Ammon's horn (tissue), 1 donor: ENCODE measurements around the gene TBC1D13.
"Not testable (repeated sequence)": the region's sequence is repeated elsewhere in the genome, so short reads cannot be mapped to it uniquely, and the experiment has no call there.

Experiments used
- DNase-seq: peaks from one replicate; pipeline ENCODE4 v3.0.0-alpha.2; 2016; ENCODE audit warnings: low spot score

The TBC1D13 gene

DNA sequence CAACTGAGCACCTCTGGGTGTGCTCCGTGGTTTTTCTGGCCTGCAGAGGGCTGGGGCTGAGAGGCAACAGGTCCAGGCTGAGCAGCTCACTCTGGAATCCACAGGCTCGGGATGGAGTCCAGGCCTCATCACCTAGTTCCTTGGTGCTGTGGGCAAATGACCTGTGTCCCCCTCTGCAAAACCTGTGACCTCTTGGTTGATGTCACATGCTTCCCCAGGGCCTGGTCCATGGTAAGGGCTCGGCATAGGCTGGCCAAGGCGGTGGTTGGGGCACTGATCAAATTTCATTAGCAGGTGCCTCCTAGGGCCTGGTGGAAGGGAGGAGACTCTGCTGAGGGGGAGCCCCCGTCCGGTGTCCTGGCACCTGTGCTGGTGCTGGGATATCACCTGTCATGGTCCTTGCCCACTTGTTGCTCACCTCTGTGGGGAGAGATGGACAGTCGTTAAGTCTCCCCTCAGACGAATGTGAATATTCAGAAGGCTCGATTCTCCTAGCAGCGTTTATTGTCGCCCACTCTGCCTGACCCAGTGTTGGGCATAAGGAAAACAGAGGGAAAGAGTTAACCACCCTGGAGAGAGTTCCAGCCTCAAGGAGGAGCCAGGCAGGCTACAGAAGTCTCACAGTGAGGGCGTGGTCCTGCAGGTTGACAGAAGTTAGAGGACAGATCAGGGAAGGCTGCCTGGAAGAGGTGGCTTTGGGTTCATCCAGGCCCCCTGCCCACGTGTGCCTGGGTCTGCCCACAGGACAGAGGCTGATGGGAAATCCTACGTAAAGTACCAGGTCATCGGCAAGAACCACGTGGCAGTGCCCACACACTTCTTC, 34.7 kb downstream of the TBC1D13 start:
- DNase-seq, result no peak

DNA sequence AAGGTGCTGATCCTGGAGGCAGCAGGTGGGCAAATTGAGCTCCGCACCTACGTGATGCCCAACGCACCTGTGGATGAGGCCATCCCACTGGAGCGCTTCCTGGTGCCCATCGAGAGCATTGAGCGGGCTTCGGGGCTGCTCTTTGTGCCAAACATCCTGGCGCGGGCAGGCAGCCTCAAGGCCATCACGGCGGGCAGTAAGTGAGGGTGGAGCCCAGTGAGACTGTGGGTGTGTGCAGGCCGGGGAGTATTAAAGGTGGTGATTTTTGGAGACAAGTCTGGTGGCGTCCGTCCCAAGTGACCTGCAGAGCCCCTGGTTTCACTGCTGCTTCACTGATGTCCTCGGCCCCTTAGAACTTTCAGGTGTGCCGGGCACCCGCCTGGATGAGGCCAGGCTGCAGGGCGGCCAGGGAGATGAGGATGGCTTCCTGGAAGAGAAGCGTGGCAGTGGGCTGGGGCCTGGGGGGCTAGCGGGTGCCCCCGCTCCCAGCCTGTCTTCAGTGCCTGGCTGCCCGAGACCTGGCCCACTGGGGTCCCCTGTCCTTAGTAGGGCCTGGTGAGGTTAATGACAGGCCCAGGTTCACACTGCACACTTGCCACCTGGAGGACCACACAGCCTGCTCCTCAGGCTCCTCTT, 35.5 kb downstream of the TBC1D13 start:
- DNase-seq, result no peak

DNA sequence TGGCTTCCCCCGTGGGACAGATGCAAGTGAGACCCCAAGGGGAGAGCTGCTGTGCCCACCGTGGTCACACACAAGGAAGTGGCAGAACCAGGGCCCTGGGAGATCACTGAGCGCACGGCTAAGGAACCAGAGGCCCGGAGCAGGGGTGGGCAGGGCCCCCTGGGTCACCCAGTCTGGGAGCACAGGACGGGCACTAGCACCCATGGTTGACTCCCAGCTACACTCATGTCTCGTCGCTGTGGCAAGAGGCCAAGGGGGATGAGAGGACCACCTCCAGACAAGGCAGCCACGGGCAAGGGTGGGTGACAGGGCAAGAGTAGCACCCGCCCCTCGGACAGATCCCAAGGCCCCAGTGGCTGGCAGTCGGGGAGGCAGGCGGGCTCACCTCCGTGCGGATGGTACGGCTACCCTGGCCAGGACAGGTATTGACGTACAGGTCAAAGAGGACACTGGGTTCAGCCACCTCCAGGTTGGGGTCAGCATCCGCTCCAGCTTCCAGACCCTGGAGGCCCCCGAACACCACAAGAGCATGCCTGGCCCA, 36.4 kb downstream of the TBC1D13 start:
- no peak for DNase-seq

DNA sequence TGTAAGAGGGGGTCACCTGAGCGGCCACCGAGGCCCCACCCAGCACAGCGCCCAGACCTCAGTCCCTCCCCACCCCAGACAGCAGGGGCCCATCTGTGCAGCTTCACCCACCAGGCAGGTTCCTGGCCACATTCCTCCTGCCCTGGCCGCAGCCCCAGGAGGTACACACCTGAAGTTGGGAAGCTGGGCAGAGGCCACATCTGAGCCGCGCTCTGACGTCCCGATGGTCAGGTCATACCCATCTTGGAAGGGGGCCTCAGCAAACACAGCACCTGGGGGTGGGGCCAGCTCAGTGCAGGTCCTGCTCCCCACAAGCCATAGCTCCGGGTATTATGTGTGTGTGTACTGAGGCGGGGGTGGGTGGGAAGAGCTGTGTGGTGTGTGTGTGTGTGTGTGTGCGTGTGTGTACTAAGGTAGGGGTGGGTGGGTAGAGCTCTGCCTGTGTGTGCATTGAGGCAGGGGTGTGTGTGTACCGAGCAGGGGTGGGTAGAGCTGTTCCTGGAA, 36.9 kb downstream of the TBC1D13 start:
- no peak for DNase-seq

DNA sequence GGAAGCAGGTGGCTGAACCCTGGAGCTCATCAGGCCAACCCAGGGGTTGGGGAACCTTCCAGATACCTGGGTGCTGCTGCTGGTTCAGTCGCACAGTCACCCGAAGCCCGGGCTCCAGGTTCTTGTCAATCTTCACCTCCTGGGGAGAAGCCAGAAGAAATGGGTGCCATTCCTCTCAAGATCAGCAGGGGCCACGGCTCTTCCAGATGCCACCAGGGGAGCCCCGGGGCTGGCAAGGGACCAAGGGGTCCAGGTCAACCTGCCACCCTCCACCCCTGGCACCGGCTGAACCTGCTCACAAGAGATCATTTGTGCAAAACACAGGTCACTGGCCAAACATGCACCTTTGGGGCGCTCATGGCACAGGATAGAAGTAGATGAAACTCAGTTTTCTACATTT, 37.9 kb downstream of the TBC1D13 start:
- no peak for DNase-seq

DNA sequence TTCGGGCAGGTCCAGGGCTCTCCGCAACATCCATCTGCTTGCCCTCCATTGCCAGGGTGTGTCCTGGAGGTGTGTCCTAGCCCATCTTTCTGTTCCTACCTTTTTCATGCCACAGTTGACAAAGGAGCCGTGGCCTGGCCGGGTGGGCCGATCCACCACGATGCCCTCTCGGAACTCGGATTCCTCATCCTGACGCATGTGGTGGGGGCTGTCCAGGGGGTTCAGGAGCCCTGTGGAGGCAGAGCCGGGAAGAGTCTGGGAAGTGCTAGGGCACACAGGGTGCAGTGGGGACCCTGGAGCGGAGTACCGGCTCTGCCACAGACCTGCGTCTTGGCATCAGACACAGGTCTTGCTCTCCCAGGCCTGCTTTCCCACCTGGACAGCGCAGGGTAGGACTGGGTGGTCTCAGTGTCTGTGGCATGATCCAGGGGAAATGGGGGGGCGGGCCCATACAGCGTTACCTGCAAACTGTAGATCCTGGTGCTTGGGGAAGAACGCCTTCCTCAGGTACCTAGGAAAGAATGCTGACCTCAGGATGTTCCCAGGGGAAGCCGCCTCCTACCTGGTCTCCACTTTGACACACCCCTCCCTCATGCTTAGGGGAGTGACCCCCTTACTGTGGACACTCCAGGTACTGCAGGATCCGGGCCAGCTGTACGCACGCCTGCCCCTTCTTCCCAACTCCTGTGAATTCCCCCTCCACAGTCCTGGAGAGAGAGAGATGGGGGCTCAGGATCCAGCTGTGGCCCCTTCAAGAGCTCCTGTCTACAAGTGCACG, 39.1 kb downstream of the TBC1D13 start:
- no peak for DNase-seq

DNA sequence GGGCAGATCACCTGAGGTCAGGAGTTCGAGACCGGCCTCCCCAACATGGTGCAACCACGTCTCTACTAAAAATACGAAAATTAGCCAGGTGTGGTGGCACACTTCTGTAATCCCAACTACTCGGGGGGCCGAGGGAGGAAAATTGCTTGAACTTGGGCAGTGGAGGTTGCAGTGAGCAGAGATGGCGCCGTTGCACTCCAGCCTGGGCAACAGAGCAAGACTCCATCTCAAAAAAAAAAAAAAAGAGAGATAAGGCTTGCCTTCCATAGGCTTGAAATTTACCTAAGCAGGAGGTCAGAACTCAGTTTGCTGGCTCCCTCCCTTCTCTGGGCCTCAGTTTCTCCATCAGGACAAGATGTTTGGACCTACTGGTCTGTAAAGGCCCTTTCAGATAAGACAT, 41.2 kb downstream of the TBC1D13 start:
- no peak for DNase-seq

DNA sequence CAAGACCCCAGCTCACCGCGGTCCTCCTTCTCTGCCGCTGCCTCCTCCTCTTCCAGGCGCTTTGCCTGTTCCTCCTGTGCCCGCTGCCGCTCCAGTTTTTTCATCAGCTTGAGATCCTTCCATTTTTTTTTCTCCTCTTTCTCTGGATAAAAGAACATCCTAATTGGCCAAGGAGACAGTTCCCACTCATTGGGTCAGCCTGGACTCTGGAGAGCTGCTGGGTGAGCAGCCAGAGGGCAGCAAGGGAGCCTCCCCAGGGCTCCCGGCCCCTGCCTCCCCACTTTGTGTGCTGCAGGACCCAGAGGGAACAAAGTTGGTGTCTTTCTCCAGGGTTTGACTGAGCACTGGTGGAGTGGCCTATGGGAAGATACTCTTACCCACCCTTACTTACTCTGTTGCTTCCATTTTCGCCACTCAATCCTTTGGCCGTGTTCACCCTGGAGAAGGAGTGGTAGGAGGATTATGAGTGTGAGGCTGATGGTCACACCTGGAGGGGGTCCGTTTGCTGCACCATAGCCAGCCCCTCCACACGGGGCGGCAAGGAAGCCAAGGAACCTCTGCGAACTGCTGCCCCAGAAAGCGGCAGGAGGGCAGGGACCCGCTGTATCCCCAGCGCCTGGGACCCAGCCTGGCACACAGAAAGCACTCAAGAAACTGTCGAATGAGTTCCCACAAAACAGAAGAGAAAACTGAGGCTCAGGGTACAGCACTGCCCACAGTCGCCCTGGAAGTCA, 41.8 kb downstream of the TBC1D13 start:
- DNase-seq, result no peak

DNA sequence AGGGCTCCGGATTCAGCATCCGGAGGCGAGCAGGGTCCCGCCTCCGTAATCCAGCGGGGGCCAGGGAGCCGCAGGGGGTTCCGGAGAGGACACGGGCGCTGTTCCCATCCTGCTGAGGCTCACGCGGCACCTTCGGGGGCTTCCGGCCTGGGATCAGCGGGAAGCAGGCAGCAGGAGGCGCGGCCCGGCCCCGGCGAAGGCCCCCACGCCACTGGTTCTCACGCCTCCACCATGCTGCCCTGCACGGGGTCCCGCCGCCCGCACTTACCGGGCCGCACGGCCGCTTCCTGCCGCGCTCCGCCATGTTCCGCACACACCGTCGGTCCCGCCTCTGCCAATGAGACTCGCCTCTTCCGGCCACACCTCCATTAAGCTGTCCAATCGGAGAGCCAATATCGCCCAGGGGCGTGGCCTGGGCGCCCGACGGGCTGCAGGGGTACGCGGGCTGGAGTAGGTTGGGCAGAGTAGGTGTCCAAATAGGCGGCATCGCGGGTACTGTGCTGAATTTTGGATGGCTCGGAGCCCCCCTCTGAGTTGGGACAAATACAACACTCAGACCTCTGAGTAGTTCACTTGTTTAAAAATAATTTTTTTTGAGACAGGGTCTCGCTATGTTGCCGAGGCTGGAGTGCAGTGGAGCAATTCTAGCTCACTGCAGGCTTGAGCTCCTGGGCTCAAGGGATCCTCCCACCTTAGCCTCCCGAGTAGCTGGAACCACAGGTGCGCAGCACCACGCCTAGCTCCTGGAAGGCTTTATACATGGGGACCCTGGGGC, 42.6 kb downstream of the TBC1D13 start, which contains the start of gene SPOUT1:
TSS of gene SPOUT1 (minus strand) at position 318 of the 775 bp plus-strand sequence. CDS start at position 304, 14 bp downstream.
- peak; percentile 96 for DNase-seq

DNA sequence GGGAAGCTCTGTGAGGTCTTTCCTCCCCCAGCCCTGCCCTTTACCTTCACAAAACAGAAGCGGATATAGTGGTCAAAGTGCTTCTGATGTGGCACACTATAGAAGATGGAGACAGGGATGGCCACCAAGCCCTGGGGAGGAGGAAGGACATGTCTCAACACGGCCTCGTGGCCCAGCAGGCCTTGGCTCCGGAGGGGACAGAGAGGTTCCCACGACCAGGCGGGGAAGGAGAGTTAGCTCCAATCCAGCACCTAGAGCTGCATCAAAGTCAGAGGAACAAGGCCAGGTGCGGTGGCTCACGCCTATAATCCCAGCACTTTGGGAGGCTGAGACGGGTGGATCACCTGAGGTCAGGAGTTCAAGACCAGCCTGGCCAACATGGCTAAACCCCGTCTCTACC, 46.6 kb downstream of the TBC1D13 start:
- DNase-seq, result no peak

DNA sequence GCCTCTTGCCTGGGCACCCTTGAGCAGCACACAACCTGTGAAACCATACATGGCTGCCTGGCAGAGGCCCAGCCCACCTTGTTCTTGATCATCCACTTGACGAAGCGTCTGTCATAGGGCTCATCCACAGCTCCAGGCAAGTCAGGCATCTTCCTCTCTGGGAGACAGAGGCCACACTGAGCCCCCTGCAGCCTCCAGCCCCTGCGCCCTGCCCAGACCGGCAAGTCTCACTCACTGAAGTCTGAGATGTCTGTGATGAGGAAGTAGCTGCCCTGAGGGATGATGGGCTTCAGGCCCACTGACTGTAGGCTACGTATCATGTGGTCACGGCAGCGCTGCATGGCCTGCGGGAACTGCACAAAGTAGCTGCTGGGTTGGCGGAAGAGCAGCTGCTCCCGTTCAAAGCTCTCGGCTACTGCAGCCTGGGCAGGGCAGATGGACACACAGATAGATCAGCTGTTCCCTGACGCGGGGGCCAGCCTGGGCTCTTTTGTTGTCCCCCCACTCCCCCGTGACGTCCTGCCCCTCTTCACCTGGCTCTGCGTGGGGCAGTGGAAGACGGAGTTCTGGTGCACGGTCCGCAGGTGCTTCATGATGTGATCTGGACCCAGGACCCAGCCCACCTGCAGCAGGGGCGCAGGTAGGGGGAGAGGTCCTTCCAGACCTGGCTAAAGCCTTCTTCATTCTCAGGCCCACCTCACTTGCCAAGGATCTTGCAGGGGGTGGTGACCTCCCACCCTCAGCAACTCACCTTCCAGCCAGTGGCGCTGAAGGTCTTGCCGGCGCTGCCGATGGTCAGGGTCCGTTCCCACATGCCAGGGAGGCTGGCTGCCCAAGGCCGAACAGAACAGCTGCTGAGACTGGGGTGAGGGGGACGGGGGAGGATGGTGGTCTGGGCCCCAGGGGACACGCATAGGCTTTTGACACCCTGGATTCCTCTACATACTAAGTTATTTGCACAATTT, 48.5 kb downstream of the TBC1D13 start:
- DNase-seq, result no peak

DNA sequence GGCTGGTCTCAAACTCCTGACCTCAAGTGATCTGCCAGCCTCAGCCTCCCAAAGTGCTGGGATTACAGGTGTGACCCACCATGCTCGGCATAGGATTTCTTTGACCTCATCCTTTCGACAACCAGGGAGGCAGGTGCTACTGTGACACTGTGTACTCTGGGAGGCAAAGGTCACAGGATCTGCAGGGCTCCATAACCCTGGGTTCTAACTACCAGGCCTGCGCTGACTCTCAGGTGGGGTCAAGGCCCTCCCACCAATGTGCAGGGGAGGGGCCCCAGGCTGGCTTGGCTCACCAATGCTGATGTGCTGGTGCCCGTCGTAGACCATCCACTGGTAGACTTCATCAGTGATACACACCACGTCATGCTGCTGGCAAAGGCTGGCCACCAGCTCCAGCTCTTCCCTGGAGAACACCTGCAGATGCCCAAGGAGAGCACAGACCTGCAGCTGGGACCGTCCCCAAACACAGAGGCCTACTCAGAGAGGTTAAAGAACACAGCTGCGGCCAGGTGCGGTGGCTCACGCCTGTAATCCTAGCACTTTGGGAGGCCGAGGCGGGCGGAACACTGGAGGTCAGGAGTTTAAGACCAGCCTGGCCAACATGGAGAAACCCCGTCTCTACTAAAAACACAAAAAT, 49.6 kb downstream of the TBC1D13 start:
- DNase-seq, result no peak

DNA sequence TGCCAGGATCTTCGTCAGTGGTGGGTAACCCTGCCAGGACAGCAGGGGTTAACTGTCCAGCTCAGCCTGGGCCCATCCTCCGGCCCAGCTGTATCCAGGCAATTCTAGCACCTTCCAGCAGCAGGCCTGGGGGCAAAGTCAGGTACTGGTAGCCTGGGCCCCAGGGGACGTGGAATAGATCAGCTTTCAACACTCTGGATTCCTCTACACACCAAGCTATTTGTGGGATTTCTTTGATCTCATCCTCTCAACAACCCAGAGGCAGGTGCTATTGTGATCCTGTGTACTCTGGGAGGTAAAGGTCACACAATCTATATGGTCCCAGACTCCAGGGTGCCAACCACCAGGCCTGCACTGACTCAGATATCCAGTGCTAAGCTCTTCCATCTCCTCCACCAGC, 51.3 kb downstream of the TBC1D13 start:
- DNase-seq, result no peak

DNA sequence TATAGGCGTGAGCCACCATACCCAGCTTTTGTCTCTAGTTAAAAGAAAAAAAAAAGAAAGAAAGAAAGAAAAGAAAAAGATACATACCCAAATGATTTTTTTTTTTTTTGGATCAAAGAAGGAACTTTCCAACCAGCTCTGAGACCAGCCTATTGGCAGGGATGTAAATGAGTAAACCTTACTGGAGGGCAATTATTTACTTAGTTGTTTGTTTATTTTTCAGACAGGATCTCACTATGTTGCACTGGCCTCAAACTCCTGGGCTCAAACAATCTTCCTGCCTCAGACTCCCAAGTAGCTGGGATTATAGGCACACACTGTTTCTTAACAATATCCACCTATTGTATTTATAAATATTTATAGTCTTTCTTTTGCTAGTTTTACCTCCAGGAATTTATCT, 53.5 kb downstream of the TBC1D13 start:
- no peak for DNase-seq

DNA sequence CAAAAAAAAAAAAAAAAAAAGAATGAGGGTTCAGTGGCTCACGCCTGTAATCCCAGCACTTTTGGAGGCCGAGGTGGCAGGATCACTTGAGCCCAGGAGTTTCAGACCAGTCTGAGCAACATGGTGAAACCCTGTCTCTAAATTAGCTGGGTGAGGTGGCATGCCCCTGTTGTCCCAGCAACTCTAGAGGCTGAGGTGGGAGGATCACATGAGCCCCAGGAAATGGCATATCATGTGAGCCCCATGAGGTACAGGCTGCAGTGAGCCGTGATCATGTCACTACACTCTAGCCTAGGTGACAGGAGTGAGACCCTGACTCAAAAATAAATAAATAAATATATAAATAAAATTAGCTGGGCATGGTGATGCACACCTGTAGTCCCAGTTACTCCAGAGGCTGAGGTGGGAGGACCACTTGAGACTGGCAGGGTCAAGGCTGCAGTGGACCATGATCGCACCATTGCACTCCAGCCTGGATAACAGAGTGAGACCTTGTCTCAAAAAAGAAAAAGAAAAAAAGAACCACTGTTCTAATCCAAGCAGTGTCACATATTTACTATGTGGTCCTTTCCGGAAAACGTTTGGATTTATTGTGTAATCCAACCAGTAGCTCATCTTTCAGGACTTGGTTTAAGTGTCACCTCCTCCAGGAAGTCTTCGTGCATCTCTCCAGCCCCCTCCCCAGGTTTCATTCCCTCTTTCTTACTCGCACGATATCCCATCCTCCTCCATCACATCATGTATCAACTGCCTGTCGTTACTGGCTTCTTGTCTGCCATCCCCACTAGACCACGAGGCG, 54.8 kb downstream of the TBC1D13 start:
- no peak for DNase-seq

DNA sequence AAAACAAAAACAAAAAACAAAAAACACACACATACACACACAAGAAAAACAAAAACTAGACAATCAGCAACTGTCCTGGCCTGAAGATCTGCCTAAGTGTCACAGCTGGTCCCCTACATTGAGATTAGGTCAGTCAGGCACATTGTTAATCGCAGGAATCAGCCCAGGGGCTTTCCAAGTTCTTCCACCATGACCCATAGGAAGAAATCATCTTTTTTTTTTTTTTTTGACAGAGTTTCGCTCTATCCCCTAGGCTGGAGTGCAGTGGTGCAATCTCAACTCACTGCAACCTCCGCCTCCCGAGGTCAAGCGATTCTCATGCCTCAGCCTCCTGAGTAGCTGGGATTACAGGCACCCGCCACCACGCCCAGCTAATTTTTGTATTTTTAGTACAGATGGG, 56.1 kb downstream of the TBC1D13 start:
- not testable (repeated sequence) for DNase-seq

DNA sequence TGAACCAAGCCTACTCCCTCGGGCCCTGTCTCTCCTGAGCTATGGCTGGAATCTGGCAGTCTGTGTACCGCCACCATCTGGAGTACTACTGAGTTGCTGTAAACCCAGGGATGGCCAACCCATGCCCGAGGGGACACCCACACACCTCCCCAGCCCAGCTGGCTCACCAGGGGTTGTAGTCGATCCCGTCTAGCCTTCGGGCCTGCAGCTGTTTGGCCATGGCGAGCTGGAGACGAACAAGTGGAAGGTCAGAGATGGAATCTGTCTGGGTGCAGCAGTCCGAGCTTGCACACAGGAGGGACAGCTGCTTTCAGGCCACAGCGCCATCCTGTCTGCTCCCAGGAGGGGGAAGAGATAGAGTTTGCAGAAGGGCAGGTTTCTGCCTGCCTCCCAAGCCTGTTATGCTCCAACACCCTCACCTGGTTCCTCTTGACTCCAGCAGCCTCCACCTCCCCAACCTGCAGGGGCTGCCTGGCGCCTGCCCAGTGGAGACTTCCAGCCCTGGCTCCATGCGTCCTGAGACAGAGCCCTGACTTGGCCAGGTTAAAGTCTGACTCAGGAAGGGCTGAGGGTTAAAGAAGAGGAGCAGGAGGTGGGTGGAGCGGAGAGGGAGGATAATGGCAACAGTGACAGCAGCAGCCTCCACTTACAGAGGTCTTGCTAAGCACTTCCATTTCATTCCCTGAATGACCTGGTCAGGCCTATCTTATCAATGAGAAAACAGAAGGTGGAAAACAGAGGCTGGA, 58.3 kb downstream of the TBC1D13 start:
- DNase-seq, result no peak

DNA sequence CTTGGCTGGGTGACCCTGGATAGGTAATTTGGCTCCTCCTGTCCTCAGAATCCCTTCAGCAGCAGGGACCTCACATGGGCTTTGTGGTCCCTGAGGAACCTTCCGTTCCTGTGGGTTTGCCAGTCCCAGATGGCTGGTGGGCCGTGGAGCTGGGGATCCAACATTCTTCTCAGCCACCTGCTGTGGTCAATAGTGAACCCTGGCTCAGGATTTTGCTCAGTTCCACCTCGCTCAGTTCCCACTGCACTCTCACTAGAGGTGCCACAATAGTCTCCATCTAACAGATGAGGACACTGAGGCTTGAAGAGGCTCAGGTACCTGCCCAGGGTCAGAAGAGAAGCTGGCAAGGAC, 59.6 kb downstream of the TBC1D13 start:
- no peak for DNase-seq
